Left colon (tissue), 2 donors: ENCODE measurements around the gene ASB14. TPM values are rescaled to one million over a fixed set of nuclear protein-coding genes. Genes with fewer than 3 reads are reported as not detected.
"Not testable (repeated sequence)": the region's sequence is repeated elsewhere in the genome, so short reads cannot be mapped to it uniquely, and the experiment has no call there.

Experiments
- ATAC-seq: fragments of 200-7000 bp; cut with Tn5 transposase; one replicate; pipeline ENCODE4 v1.9.1; 2020; ENCODE audit warnings: mild to moderate bottlenecking, moderate library complexity
- DNase-seq, 2 donors: peaks; one replicate each; pipeline ENCODE4 v3.0.0-alpha.2; 2020
- intact Hi-C, 2 donors: fragments of 100-400 bp; cut with DNase I in 1 of 2; cut with micrococcal nuclease in 1 of 2; formaldehyde crosslinking; loops; one replicate each; pipeline versions ENCODE4 v1.11.2 to v1.14.0; 2022; cut with DNase I, micrococcal nuclease
- long read RNA-seq: library from polyadenylated mRNA; unstranded; transcript quantifications from one replicate; pipeline ENCODE4 v2.0.0, GENCODE V29; 2021
- total RNA-seq, 2 donors: library from RNA; stranded (reverse); fragmentation: NEBNext Ultra II Directional; extraction: Animal tissue kit (Norgen Biotek cat#: 25700); gene quantifications; one replicate each; pipeline ENCODE4 v1.2.1, GENCODE V29; 2021
- donor health status: DM: no; HTN: no; CAD: no.
- donor health status: DM: yes; HTN: yes; CAD: no.

Gene ASB14
- not detected for total RNA-seq
- long read RNA-seq = 0 reads

- intact Hi-C loops = no loop called here
- no peak for ATAC-seq
Measured at GRCh38 chr3:57292159-57292896, at the start of gene ASB14. Gene ASB14, minus strand, starts transcription at chr3:57292685. Its CDS starts 652 bp downstream, at chr3:57292033.

GRCh38 chr3:57339071-57339642 is 46.7 kb upstream of the ASB14 start:
- DNase-seq, ATAC-seq, intact Hi-C loops: not testable (repeated sequence)

More at GRCh38 chr3:57292159-57292896, at the start of gene ASB14:
- DNase-seq = no peak

DNA sequence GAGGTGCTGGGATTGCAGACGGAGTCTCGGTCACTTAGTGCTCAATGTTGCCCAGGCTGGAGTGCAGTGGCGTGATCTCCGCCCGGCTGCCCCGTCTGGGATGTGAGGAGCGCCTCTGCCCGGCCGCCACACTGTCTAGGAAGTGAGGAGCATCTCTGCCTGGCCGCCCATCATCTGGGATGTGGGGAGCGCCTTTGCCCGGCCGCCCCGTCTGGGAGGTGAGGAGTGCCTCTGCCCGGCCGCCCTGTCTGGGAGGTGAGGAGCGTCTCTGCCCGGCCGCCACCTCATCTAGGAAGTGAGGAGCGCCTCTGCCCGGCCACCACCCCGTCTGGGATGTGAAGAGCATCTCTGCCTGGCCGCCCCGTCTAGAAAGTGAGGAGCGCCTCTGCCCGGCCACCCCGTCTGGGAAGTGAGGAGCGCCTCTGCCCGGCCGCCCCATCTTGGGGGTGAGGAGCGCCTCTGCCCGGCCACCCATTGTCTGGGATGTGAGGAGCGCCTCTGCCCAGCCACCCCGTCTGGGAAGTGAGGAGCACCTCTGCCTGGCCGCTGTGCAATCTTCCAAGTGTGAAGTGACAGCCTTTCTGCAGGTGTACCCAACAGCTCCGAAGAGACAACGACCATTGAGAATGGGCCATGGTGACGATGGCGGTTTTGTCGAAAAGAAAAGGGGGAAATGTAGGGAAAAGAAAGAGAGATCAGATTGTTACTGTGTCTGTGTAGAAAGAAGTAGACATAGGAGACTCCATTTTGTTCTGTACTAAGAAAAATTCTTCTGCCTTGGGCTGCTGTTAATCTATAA is 46.0 kb upstream of the ASB14 start:
- ATAC-seq, intact Hi-C loops, DNase-seq: not testable (repeated sequence)

DNA sequence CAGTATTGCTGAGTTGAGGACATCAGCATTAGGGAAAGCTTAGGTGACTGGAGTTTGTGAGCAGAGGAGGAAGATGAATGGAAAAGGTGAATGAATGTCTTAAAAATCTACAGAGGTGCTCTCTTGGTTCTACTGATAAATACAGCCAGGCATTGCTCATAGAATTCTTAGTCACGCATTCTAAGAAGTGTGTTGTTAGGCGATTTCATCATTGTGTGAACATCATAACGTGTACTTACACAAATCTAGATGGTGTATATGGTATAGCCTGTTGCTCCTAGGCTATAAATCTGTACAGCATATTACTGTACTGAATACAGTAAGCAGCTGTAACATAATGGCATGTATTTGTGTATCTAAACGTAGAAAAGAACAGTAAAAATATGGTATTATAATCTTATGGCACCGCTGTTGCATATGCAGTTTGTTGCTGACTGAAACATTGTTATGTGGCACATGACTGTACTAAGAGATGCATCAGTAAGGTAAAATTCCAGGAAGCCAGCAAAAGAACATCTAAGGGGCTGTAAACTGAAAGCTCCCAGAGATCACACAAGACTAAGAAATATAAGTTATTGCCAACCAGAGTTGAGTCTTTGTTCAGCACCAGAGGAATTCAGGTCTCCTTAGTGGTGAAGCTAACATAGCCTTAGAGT is 42.9 kb upstream of the ASB14 start:
- intact Hi-C loops = no loop called here
- ATAC-seq (no peak), DNase-seq (no peak)

DNA sequence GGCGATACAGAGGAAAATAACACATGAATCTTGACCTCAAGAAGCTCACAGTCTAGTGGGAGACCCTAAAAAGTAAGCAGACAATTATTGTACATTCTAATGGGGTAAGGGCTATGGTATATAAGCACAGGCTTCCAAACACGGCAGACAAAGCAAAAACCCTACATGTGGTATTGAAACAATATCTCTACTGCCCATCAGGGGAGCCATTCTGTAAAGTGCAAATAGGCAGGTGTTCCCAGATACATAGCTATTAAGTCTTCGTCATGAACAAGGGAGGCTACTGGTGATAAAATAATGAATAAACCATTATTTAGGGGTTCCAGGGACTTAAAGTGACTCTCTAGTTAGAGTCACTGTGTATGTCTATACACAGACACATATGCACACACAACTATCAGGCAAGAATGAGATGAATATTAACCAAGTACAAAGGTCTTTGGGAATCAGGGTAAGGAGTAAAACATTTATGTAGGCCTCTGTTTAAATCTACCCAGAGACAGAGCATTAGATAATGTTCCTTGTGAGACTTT is 38.7 kb upstream of the ASB14 start:
- DNase-seq = no peak
- intact Hi-C loops = no loop called here
- no peak for ATAC-seq

- intact Hi-C loops, ATAC-seq, DNase-seq: not testable (repeated sequence)
Measured at GRCh38 chr3:57326498-57326897, 34.0 kb upstream of the ASB14 start.

- DNase-seq (no peak), ATAC-seq (no peak)
- intact Hi-C loops = no loop called here
Measured at GRCh38 chr3:57314204-57314603, 21.7 kb upstream of the ASB14 start.

- ATAC-seq = no peak
- intact Hi-C loops = no loop called here
- DNase-seq = no peak
Measured at GRCh38 chr3:57309769-57310360, 17.4 kb upstream of the ASB14 start.

DNA sequence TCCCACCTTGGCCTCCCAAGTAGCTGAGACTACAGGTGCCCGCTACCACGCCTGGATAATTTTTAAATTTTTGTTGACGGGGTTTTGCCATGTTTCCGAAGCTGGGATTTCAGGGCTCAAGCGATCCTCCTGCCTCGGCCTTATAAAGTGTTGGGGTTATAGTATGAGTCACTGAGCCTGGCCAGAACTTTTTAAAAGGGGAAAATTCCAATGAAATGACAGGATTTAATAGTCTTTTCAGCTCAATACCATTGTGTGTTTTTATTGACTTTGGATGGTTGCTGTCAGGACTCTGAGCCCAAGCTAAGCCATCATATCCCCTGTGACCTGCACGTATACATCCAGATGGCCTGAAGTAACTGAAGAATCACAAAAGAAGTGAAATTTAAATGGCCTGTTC is 11.0 kb upstream of the ASB14 start:
- DNase-seq, intact Hi-C loops, ATAC-seq: not testable (repeated sequence)

GRCh38 chr3:57298041-57298440 is 5.6 kb upstream of the ASB14 start:
- intact Hi-C loops = no loop called here
- ATAC-seq (peak; percentile 50), DNase-seq (no peak)

GRCh38 chr3:57292897-57293526 is 527 bp upstream of the ASB14 start:
- intact Hi-C loops = no loop called here
- DNase-seq (no peak), ATAC-seq (no peak)

DNA sequence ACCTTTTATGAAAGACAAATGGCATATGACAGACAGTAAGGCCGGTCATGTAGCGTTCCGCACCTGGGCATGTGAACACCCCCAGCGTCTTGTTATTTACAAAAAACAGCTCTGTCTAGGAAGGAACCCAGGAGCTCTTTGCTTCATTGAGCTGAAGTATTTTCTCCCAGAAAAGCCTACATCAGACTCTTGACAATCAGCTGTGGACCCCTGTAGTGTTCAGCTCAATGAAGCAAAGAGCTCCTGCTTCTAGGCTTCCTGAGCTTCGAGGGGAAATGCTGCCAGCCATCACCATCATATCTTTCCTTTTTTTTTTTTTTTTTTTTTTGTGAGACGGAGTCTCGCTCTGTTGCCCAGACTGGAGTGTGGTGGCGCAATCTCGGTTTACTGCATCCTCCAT is 4.1 kb downstream of the ASB14 start:
- ATAC-seq = no peak
- intact Hi-C loops = no loop called here

GRCh38 chr3:57287205-57287604 is 5.3 kb downstream of the ASB14 start:
- ATAC-seq = no peak
- intact Hi-C loops = no loop called here
- DNase-seq = no peak

More for the DNA sequence above, 4.1 kb downstream of the ASB14 start:
- no peak for DNase-seq

- intact Hi-C loops = no loop called here
- ATAC-seq = no peak
- no peak for DNase-seq
Measured at GRCh38 chr3:57283334-57283733, 9.2 kb downstream of the ASB14 start.

DNA sequence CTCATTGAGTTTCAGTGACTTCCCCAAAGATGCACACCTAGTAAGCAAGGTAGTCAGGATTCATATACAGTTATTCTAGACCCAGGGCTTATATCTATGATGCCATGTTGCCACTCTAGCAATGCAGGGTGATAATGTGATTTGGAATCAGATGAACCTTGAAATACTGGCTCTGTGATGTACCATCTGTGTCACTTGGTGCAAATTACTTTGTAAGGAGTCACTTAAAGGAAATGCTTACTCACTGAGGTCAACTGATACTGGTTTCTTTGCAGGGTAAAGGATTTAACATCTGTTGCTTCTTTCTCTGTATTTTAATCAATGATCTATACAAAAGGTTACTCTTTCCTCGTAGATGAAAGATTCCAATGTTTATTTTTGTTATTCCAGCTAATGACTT is 10.8 kb downstream of the ASB14 start:
- intact Hi-C loops = no loop called here
- DNase-seq = no peak
- no peak for ATAC-seq

- no peak for DNase-seq
- no peak for ATAC-seq
- intact Hi-C loops = no loop called here
Measured at GRCh38 chr3:57279685-57280084, 12.8 kb downstream of the ASB14 start.

GRCh38 chr3:57278237-57278636 is 14.2 kb downstream of the ASB14 start:
- intact Hi-C loops = no loop called here
- ATAC-seq = peak; percentile 42
- DNase-seq = no peak

DNA sequence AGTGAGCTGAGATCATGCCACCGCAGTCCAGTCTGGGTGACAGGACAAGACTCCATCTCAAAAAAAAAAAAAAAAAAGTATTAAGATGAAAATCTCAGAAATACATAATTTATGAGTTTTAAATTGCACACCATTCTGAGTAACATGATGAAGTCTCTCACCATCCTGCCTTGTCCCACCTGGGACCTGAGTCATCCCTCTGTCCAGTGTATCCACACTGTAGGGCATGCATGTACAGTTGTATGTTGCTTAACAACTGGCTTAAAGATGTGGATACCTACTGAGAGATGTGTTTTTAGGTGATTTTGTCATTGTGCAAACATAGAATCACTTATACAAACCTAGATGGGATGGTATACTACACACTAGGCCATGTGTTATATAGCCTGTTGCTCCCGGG is 17.1 kb downstream of the ASB14 start:
- intact Hi-C loops = no loop called here
- no peak for ATAC-seq
- no peak for DNase-seq
